ENCODE data around the gene COL25A1. TPM values are rescaled to one million over a fixed set of nuclear protein-coding genes. Genes with fewer than 3 reads are reported as not detected.

COL25A1 gene
- total RNA-seq, 1 experiment from 2014 or later = not detected

- ChIA-PET CTCF (no interaction called here), RAD21 (ENCODE audit: low non-redundant PET in 1 of 2, low total read pairs in 2 of 2, uncharacterized antibody in 2 of 2, unreplicated experiment in 2 of 2) (no interaction called here), POLR2A (no interaction called here)
- Histone ChIP-seq H4K20me1 (ENCODE audit: insufficient read depth) (no peaks in the 10 kb centered on the region), H3K36me3 (ENCODE audit: control insufficient read depth in 1 of 2, insufficient read depth in 2 of 2, low read length in 2 of 2) (no peaks in the 10 kb centered on the region), H3K4me1 (ENCODE audit: control insufficient read depth in 1 of 2, insufficient read depth in 2 of 2, low read length in 2 of 2) (no peaks in the 10 kb centered on the region), H3K9me2 (ENCODE audit: insufficient read depth) (no peaks in the 10 kb centered on the region), H3K9ac (ENCODE audit: low read length) (no peak overlapping the region), H3K27me3 (ENCODE audit: insufficient read depth, low read length) (peaks cover 56% of the 10 kb centered on the region), H3K9me3 (ENCODE audit: control insufficient read depth in 1 of 2, insufficient read depth in 1 of 2, low read depth in 1 of 2, low read length in 2 of 2) (no peaks in the 10 kb centered on the region), H2AFZ (ENCODE audit: low read depth, low read length, poor library complexity, severe bottlenecking) (no peak overlapping the region), H3K4me2 (ENCODE audit: low read length) (no peak overlapping the region), H3K79me2 (ENCODE audit: insufficient read depth, low read length) (no peaks in the 10 kb centered on the region), H3K4me3 (replicated peaks in 1 of 2; ENCODE audit: low read depth in 1 of 2, low read length in 2 of 2) (no peak overlapping the region), H3K27ac (ENCODE audit: low read depth, low read length) (no peak overlapping the region)
- TF ChIP-seq YY1 (IDR thresholded peaks at IDR 0.05; ENCODE audit: extremely low read depth, insufficient replicate concordance, low read depth, low read length) = no peak
- TF ChIP-seq CTCF (IDR thresholded peaks at IDR 0.05 in 2 of 3, conservative IDR thresholded peaks at IDR 0.05 in 1 of 3; ENCODE audit: borderline replicate concordance in 1 of 3, insufficient read depth in 1 of 3, low read depth in 2 of 3, low read length in 2 of 3) = no peak
- no peak for TF ChIP-seq CBX3 (IDR thresholded peaks at IDR 0.05; ENCODE audit: low read depth)
- TF ChIP-seq ELF1 (IDR thresholded peaks at IDR 0.05; ENCODE audit: borderline replicate concordance, low read depth) = no peak
- TF ChIP-seq ZBTB33 (IDR thresholded peaks at IDR 0.05; ENCODE audit: extremely low read depth, insufficient replicate concordance, low read length) = no peak
- no TSS peak for BruUV-seq (replicated peaks)
- ATAC-seq (no peak), DNase-seq (ENCODE audit: low read depth, low spot score) (no peak)
- intact Hi-C loops (cut with micrococcal nuclease) = no loop called here
Observed at GRCh38 chr4:108885211-108885610, 417.2 kb downstream of the COL25A1 start.
